IgD-negative memory B cell (primary cell): ENCODE measurements around the gene ALG12. TPM values are rescaled to one million over a fixed set of nuclear protein-coding genes. Genes with fewer than 3 reads are reported as not detected.
A peak's percentile ranks its signal among the peaks of the same experiment; 100 is the strongest.

Source experiments
- H3K27ac Mint-ChIP-seq, 3 donors: one replicate each; pipeline ENCODE4 v1.8.0; 2020 to 2022; ENCODE audit warnings: mild to moderate bottlenecking in 3 of 3, mixed read lengths in 3 of 3, moderate library complexity in 1 of 3
- H3K27me3 Mint-ChIP-seq: one replicate; pipeline ENCODE4 v1.8.0; 2021; ENCODE audit warnings: mixed read lengths
- H3K36me3 Mint-ChIP-seq: one replicate; pipeline ENCODE4 v1.8.0; 2020; ENCODE audit warnings: mild to moderate bottlenecking, mixed read lengths
- H3K4me1 Mint-ChIP-seq, 3 donors: one replicate each; pipeline ENCODE4 v1.8.0; 2020 to 2022; ENCODE audit warnings: mixed read lengths in 3 of 3, mild to moderate bottlenecking in 1 of 3
- H3K4me3 Mint-ChIP-seq, 4 donors: one replicate each; pipeline ENCODE4 v1.8.0; 2020 to 2022; ENCODE audit warnings: mild to moderate bottlenecking in 4 of 4, mixed read lengths in 4 of 4, moderate library complexity in 3 of 4
- H3K9me3 Mint-ChIP-seq, 3 donors: one replicate each; pipeline ENCODE4 v1.8.0; 2020 to 2021; ENCODE audit warnings: mixed read lengths in 3 of 3, mild to moderate bottlenecking in 1 of 3
- polyA plus RNA-seq: library from polyadenylated mRNA; unstranded; fragments of 300-500 nt; fragmentation: Illumina TruSeq; gene quantifications from one replicate; pipeline ENCODE4 v1.2.3, GENCODE V29; 2021

Gene ALG12
- polyA plus RNA-seq, 1 donor from 2014 or later: 13.4 TPM

GRCh38 chr22:49922484-49922883, 4.2 kb upstream of the ALG12 start:
- H3K27me3 Mint-ChIP-seq: no peaks in the 10 kb centered on the region
- peaks cover 2% of the 10 kb centered on the region for H3K36me3 Mint-ChIP-seq
- H3K9me3 Mint-ChIP-seq: no peaks in the 10 kb centered on the region
- peaks cover 24 to 34% (median 32%) of the 10 kb centered on the region in 3 donors for H3K4me1 Mint-ChIP-seq
- H3K27ac Mint-ChIP-seq: peak overlapping the region in 1 of 3 donors; percentile 64
- peak overlapping the region in 1 of 4 donors; percentile 70 for H3K4me3 Mint-ChIP-seq

GRCh38 chr22:49921508-49922278, 3.5 kb upstream of the ALG12 start:
- H3K27me3 Mint-ChIP-seq: no peaks in the 10 kb centered on the region
- H3K36me3 Mint-ChIP-seq: peaks cover 2% of the 10 kb centered on the region
- peaks cover 22 to 38% (median 35%) of the 10 kb centered on the region in 3 donors for H3K4me1 Mint-ChIP-seq
- no peaks in the 10 kb centered on the region for H3K9me3 Mint-ChIP-seq
- H3K27ac Mint-ChIP-seq: peak overlapping the region in 1 of 3 donors; percentile 64
- peak overlapping the region in 1 of 4 donors; percentile 70 for H3K4me3 Mint-ChIP-seq

GRCh38 chr22:49920859-49921258, 2.6 kb upstream of the ALG12 start:
- no peaks in the 10 kb centered on the region for H3K27me3 Mint-ChIP-seq
- peak overlapping the region; percentile 52 to 91 (median 73) for H3K4me3 Mint-ChIP-seq
- peaks cover 17 to 33% (median 31%) of the 10 kb centered on the region in 3 donors for H3K4me1 Mint-ChIP-seq
- H3K9me3 Mint-ChIP-seq: no peaks in the 10 kb centered on the region
- peaks cover 2% of the 10 kb centered on the region for H3K36me3 Mint-ChIP-seq
- H3K27ac Mint-ChIP-seq: peak overlapping the region in 2 of 3 donors; percentile 83 to 84

DNA sequence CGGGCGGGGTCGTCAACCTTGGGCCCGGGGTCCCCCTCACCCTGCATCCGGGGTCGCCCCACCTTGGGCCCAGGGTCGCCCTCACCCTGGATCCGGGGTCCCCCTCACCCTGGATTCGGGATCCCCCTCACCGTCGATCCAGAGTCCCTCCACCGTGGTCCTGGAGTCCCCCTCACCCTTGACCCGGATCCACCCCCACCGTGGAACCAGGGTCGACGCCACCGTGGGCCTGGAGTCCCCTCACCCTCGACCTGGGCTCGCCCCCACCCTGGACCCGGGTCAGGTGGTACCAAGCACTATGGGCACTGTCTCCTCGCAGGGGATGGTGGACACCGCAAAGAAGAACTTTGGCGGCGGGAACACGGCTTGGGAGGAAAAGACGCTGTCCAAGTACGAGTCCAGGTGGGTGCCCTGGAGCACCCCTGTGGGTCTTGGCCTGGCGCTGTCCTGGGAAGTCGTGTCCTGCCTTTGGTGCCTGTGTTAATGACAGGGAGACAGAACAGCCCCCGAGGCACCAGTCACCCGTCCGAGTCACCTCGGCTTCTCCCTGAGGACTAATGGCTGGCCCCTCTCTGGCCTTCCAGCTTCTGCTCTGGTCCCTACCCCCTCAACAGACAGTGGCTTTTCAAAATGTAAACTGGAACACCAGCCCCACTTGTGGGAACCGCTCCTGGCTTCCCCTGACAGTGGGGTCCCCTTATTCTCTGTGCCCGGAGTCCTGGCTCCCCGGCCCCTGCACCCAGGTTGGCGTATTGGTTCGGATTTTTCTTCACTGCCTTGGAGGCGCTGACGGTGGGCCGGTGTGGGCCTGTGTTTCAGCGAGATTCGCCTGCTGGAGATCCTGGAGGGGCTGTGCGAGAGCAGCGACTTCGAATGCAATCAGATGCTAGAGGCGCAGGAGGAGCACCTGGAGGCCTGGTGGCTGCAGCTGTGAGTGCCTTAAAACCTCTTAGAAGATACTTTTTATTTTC, 958 bp upstream of the ALG12 start:
- peak overlapping the region; percentile 35 to 83 (median 63) for H3K27ac Mint-ChIP-seq
- peak overlapping the region; percentile 74 to 90 (median 86) for H3K4me3 Mint-ChIP-seq
- H3K9me3 Mint-ChIP-seq: no peaks in the 10 kb centered on the region
- H3K36me3 Mint-ChIP-seq: peaks cover 2% of the 10 kb centered on the region
- peaks cover 11 to 22% (median 22%) of the 10 kb centered on the region in 3 donors for H3K4me1 Mint-ChIP-seq
- H3K27me3 Mint-ChIP-seq: no peaks in the 10 kb centered on the region

DNA sequence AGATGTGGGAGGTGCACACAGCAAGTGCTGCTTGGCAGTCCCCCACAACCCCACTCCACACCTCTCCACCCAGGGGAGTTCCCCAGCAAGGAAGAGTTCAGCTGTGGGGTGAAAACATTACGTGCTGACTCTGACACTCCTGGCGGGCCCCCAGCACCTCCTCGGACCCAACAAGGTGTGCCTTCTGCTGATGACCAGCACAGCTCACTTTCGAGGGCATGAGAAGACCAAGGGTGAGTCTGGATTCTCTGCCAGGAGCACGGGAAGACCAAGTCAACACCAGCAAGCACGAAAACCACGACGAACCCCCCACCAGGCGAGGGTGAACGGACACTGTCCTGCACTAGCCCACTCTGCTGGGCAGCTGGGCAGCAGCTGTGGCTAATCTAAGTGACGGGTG, 1.4 kb downstream of the ALG12 start:
- peaks cover 2% of the 10 kb centered on the region for H3K36me3 Mint-ChIP-seq
- H3K27ac Mint-ChIP-seq: peak overlapping the region in 1 of 3 donors; percentile 23

GRCh38 chr22:49915610-49916009, 2.6 kb downstream of the ALG12 start:
- H3K27ac Mint-ChIP-seq: no peak overlapping the region
- no peaks in the 10 kb centered on the region for H3K9me3 Mint-ChIP-seq
- H3K36me3 Mint-ChIP-seq: no peaks in the 10 kb centered on the region
- H3K4me1 Mint-ChIP-seq: peaks cover 6 to 13% (median 11%) of the 10 kb centered on the region in 3 donors
- peak overlapping the region in 2 of 4 donors; percentile 9 to 81 for H3K4me3 Mint-ChIP-seq
- no peaks in the 10 kb centered on the region for H3K27me3 Mint-ChIP-seq

More for the DNA sequence above, 1.4 kb downstream of the ALG12 start:
- Mint-ChIP-seq H3K27me3 (no peaks in the 10 kb centered on the region), H3K9me3 (no peaks in the 10 kb centered on the region), H3K4me3 (peak overlapping the region in 3 of 4 donors; percentile 83 to 94 (median 92)), H3K4me1 (peaks cover 6 to 13% (median 11%) of the 10 kb centered on the region in 3 donors)

DNA sequence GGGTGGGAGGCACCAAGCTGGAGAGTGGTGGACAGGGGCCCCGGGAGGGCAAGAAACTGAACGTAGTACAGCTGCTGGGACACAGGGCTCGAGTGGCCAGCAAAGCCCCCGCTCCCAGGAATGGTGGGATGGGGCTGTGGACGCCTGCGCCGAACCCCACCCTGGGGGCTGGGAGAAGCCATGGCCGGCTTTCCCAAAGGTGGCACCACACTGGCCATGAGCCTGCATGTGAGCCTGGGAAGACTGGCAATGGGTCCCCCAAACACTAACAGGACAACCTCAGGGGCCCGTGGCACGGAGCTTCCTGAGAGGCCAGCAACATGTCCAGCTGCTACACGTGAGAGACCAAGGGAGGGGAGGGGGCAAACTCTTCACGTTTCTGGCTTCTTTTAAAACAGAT, 4.0 kb downstream of the ALG12 start:
- Mint-ChIP-seq H3K36me3 (no peaks in the 10 kb centered on the region), H3K4me1 (peaks cover 5 to 7% (median 6%) of the 10 kb centered on the region in 3 donors), H3K9me3 (no peaks in the 10 kb centered on the region), H3K27ac (no peak overlapping the region), H3K4me3 (no peak overlapping the region), H3K27me3 (no peaks in the 10 kb centered on the region)

GRCh38 chr22:49913446-49913845, 4.8 kb downstream of the ALG12 start:
- Mint-ChIP-seq H3K4me1 (peaks cover 5 to 7% (median 6%) of the 10 kb centered on the region in 3 donors), H3K36me3 (no peaks in the 10 kb centered on the region), H3K27me3 (no peaks in the 10 kb centered on the region), H3K9me3 (no peaks in the 10 kb centered on the region), H3K27ac (peak overlapping the region in 1 of 3 donors; percentile 39), H3K4me3 (peak overlapping the region in 1 of 4 donors; percentile 12)

DNA sequence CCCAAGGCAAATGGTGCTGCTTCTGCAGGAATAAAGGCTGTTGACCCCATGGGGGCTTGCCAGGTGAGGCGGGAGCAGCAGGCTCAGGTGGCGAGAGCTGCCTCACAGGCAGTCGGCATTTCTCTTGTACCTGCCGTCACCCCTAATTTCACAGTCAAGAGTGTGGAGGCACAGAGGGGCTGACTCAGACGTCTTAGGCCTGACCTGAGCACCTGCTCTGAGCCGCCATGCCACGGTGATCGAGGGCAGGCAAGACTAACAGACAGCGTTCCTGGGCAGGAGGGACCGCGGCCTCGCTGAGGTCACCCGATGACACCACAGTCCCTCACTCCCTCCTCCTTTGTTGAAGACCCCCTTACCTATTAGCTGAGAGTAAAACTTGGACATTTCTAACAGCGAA, 5.2 kb downstream of the ALG12 start:
- Mint-ChIP-seq H3K36me3 (no peaks in the 10 kb centered on the region), H3K4me3 (peak overlapping the region in 1 of 4 donors; percentile 12), H3K4me1 (peaks cover 5 to 7% (median 6%) of the 10 kb centered on the region in 3 donors), H3K27me3 (no peaks in the 10 kb centered on the region), H3K9me3 (no peaks in the 10 kb centered on the region), H3K27ac (no peak overlapping the region)

GRCh38 chr22:49911881-49912625, 6.2 kb downstream of the ALG12 start:
- Mint-ChIP-seq H3K27me3 (no peaks in the 10 kb centered on the region), H3K27ac (no peak overlapping the region), H3K9me3 (no peaks in the 10 kb centered on the region), H3K4me3 (no peak overlapping the region), H3K36me3 (no peaks in the 10 kb centered on the region), H3K4me1 (peaks cover 0 to 3% (median 0%) of the 10 kb centered on the region in 3 donors)

DNA sequence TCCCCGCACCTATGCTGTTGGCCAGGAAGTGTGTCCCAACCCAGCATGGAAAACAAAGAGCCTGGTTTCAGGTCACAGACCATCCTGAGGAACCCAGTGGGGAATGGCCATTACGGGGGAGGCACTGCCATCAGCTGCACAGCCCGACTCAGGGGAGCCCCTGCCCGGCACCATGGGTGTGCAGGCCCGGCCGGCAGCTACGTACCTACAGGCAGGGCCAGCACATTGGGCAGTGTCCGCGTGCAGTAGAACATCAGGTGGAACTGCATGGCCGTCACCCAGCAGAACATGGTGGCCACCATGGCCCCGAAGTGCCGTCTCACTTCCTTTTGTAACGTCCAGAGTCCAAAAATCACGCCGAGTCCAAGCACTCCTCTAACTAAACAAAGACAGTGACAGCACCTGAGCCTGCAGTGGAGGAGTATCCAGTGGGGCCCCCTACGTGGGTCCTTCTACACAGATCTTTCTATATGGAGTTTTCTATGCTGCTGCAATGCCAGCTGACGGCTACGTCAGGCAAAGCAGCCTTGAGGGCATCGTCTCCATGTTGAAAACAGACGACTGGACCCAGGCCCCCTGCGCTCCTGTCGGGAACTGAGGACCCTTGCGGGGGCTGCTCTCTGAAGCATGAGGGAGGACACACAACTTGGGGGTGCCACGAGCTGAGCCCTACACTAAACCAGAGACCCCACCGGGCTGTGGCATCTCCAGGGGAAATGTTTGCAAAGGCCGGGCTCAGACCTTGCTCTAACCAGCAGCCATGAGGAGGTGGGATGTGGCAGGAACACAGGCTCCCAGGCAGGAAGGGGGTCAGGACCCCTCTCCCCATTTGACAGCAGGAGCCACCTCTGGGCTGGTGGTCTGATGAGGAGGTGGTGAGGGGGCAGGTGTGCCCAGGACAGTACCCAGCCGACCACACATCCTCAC, 7.7 kb downstream of the ALG12 start:
- no peaks in the 10 kb centered on the region for H3K9me3 Mint-ChIP-seq
- H3K27ac Mint-ChIP-seq: peak overlapping the region in 1 of 3 donors; percentile 62
- H3K4me3 Mint-ChIP-seq: no peak overlapping the region
- H3K27me3 Mint-ChIP-seq: no peaks in the 10 kb centered on the region
- H3K36me3 Mint-ChIP-seq: peaks cover under 1% of the 10 kb centered on the region
- H3K4me1 Mint-ChIP-seq: no peaks in the 10 kb centered on the region

- Mint-ChIP-seq H3K9me3 (no peaks in the 10 kb centered on the region), H3K4me1 (no peaks in the 10 kb centered on the region), H3K36me3 (peaks cover 2% of the 10 kb centered on the region), H3K27ac (no peak overlapping the region), H3K27me3 (no peaks in the 10 kb centered on the region), H3K4me3 (no peak overlapping the region)
These were observed 8.6 kb downstream of the ALG12 start for GRCh38 chr22:49909476-49910205.

- no peaks in the 10 kb centered on the region for H3K27me3 Mint-ChIP-seq
- H3K9me3 Mint-ChIP-seq: no peaks in the 10 kb centered on the region
- peak overlapping the region in 1 of 4 donors; percentile 57 for H3K4me3 Mint-ChIP-seq
- H3K4me1 Mint-ChIP-seq: no peaks in the 10 kb centered on the region
- peak overlapping the region in 1 of 3 donors; percentile 48 for H3K27ac Mint-ChIP-seq
- peaks cover 2% of the 10 kb centered on the region for H3K36me3 Mint-ChIP-seq
These were observed 10.4 kb downstream of the ALG12 start for GRCh38 chr22:49907807-49908206.
